Natural killer cell (primary cell): ENCODE results near the gene TOR4A. TPM values are rescaled to one million over a fixed set of nuclear protein-coding genes. Genes with fewer than 3 reads are reported as not detected.
A peak's percentile ranks its signal among the peaks of the same experiment; 100 is the strongest.

Source experiments
- ATAC-seq, 3 donors: fragments of 150-1000 bp in 2 of 3; fragments of 200-7000 bp in 1 of 3; cut with Tn5 transposase; 1 replicate in 1 of 3; 2 replicates in 2 of 3; pipeline ENCODE4 v1.10.0; 2021; ENCODE audit warnings: mild to moderate bottlenecking in 2 of 3, moderate library complexity in 2 of 3
- DNase-seq, 2 donors: peaks; one replicate each; pipeline versions ENCODE4 v3.0.0 to v3.0.0-alpha.2; 2013 to 2021; ENCODE audit warnings: mixed read lengths in 1 of 2
- H3K27ac ChIP-seq: one replicate; pipeline ENCODE4 v1.5.1; 2013; ENCODE audit warnings: mild to moderate bottlenecking, low read length
- H3K27me3 ChIP-seq: one replicate; pipeline ENCODE4 v1.6.1; 2013; ENCODE audit warnings: low read length; ENCODE audit not compliant: control insufficient read depth, insufficient read depth
- H3K36me3 ChIP-seq: one replicate; pipeline ENCODE4 v1.6.1; 2013; ENCODE audit warnings: low read length; ENCODE audit not compliant: control insufficient read depth, insufficient read depth
- H3K4me1 ChIP-seq: one replicate; pipeline ENCODE4 v1.6.1; 2013; ENCODE audit warnings: low read length; ENCODE audit not compliant: control insufficient read depth, insufficient read depth
- H3K4me3 ChIP-seq: one replicate; pipeline ENCODE4 v1.5.1; 2013; ENCODE audit warnings: low read length
- H3K9me3 ChIP-seq: one replicate; pipeline ENCODE4 v1.6.1; 2013; ENCODE audit warnings: low read length; ENCODE audit not compliant: control insufficient read depth, insufficient read depth
- H3K27ac Mint-ChIP-seq, 2 donors: one replicate each; pipeline ENCODE4 v1.8.0; 2022; ENCODE audit warnings: mild to moderate bottlenecking in 2 of 2, mixed read lengths in 2 of 2, moderate library complexity in 1 of 2
- H3K27me3 Mint-ChIP-seq, 2 donors: one replicate each; pipeline ENCODE4 v1.8.0; 2022; ENCODE audit warnings: low read depth in 2 of 2, mixed read lengths in 2 of 2
- H3K36me3 Mint-ChIP-seq: one replicate; pipeline ENCODE4 v1.8.0; 2022; ENCODE audit warnings: mixed read lengths
- H3K4me1 Mint-ChIP-seq, 2 donors: one replicate each; pipeline ENCODE4 v1.8.0; 2022; ENCODE audit warnings: mixed read lengths in 2 of 2
- H3K4me3 Mint-ChIP-seq: one replicate; pipeline ENCODE4 v1.8.0; 2022; ENCODE audit warnings: mild to moderate bottlenecking, moderate library complexity, mixed read lengths
- H3K9me3 Mint-ChIP-seq, 2 donors: one replicate each; pipeline ENCODE4 v1.8.0; 2022; ENCODE audit warnings: mixed read lengths in 2 of 2
- CTCF ChIP-seq: fragments of 200-600 bp; IDR thresholded peaks from one replicate; pipeline ENCODE4 v1.8.0; 2022; ENCODE audit warnings: antibody characterized with exemption
- WGBS: methylation state at CpG from one replicate; pipeline ENCODE4 v1.1.7; 2013; ENCODE audit warnings: missing lambda C conversion rate; ENCODE audit not compliant: insufficient coverage; 5-methylcytosine and 5-hydroxymethylcytosine counted together
- intact Hi-C: fragments of 100-400 bp; cut with micrococcal nuclease; formaldehyde crosslinking; loops from one replicate; pipeline ENCODE4 v1.14.2; 2022
- total RNA-seq, 4 donors: library from RNA; stranded (reverse); fragments of 120-200 nt in 1 of 4; gene quantifications; one replicate each; pipeline versions ENCODE4 v1.2.3 to v1.2.4, GENCODE V29; 2013 to 2022

TOR4A gene
- total RNA-seq, 3 donors from 2014 or later (not counting 1 experiment from before 2014, with no cell fraction given) = 16.3 to 24.6 (median 19.2) TPM

GRCh38 chr9:137253717-137254623 lies 23.6 kb upstream of the TOR4A start:
- Mint-ChIP-seq H3K27me3 (no peaks in the 10 kb centered on the region), H3K36me3 (no peaks in the 10 kb centered on the region), H3K4me3 (peak overlapping the region; percentile 86), H3K27ac (peak overlapping the region in 1 of 2 donors; percentile 81), H3K9me3 (no peaks in the 10 kb centered on the region), H3K4me1 (peaks cover 0 to 6% of the 10 kb centered on the region in 2 donors)
- Histone ChIP-seq H3K4me1 (peaks cover 25% of the 10 kb centered on the region), H3K27me3 (no peaks in the 10 kb centered on the region), H3K27ac (no peak overlapping the region), H3K4me3 (peak overlapping the region; percentile 85), H3K36me3 (peaks cover 7% of the 10 kb centered on the region), H3K9me3 (no peaks in the 10 kb centered on the region)
- intact Hi-C loops = no loop called here
- WGBS = 93% methylated on average over 21 of the region's 21 CpGs
- no peak for DNase-seq
- ATAC-seq = no peak
- no peak for TF ChIP-seq CTCF

GRCh38 chr9:137254624-137255447 lies 22.7 kb upstream of the TOR4A start, which contains the start of gene NELFB:
TSS of gene NELFB (plus strand) at chr9:137255327.
- Mint-ChIP-seq H3K9me3 (no peaks in the 10 kb centered on the region), H3K27me3 (no peaks in the 10 kb centered on the region), H3K4me3 (peak within 1 kb of the TSS; percentile 88), H3K27ac (peak within 1 kb of the TSS; percentile 36 to 81), H3K36me3 (no peaks in the 10 kb centered on the region), H3K4me1 (peaks cover 0 to 6% of the 10 kb centered on the region in 2 donors)
- WGBS = 4% methylated on average over 105 of the region's 105 CpGs
- Histone ChIP-seq H3K27ac (no peak within 1 kb of the TSS), H3K9me3 (no peaks in the 10 kb centered on the region), H3K27me3 (no peaks in the 10 kb centered on the region), H3K36me3 (peaks cover 11% of the 10 kb centered on the region), H3K4me3 (peak within 1 kb of the TSS; percentile 85), H3K4me1 (peaks cover 25% of the 10 kb centered on the region)
- DNase-seq (peak; percentile 95 to 99), ATAC-seq (peak; percentile 93 to 96 (median 94))
- TF ChIP-seq CTCF = no peak
- intact Hi-C loops = loop anchor here (1.0 kb wide), 2 partner anchors 14 to 32 kb away; partner anchors contain the start of gene TUBB4B

- Mint-ChIP-seq H3K4me1 (peaks cover 0 to 6% of the 10 kb centered on the region in 2 donors), H3K27me3 (no peaks in the 10 kb centered on the region), H3K9me3 (no peaks in the 10 kb centered on the region), H3K27ac (peak overlapping the region; percentile 36 to 81), H3K4me3 (peak overlapping the region; percentile 88), H3K36me3 (no peaks in the 10 kb centered on the region)
- Histone ChIP-seq H3K4me1 (peaks cover 25% of the 10 kb centered on the region), H3K27me3 (no peaks in the 10 kb centered on the region), H3K36me3 (peaks cover 11% of the 10 kb centered on the region), H3K9me3 (no peaks in the 10 kb centered on the region), H3K27ac (no peak overlapping the region), H3K4me3 (peak overlapping the region; percentile 65)
- intact Hi-C loops = loop anchor here (1.0 kb wide), 2 partner anchors 14 to 32 kb away; partner anchors contain the start of gene TUBB4B
- no peak for ATAC-seq
- 3% methylated on average over 51 of the region's 51 CpGs for WGBS
- DNase-seq = no peak
- no peak for TF ChIP-seq CTCF
These were observed 21.9 kb upstream of the TOR4A start for GRCh38 chr9:137255448-137256114.
